ENCODE results near the gene BMP2.

The BMP2 gene

GRCh38 chr20:6811262-6812035, 44.0 kb downstream of the BMP2 start:
- H3K4me3 ChIP-seq (ENCODE audit: low read depth in 1 of 2, low read length in 1 of 2): no peak overlapping the region
- no peaks in the 10 kb centered on the region for H3K4me1 ChIP-seq (ENCODE audit: control insufficient read depth in 1 of 2, insufficient read depth in 1 of 2, low read depth in 1 of 2, low read length in 1 of 2)
- H3K27ac ChIP-seq: no peak overlapping the region
- no peak for TF ChIP-seq CTCF (IDR thresholded peaks at IDR 0.05)
- H3K27me3 ChIP-seq: peaks cover 70% of the 10 kb centered on the region
- no peaks in the 10 kb centered on the region for H3K9me3 ChIP-seq
- no peaks in the 10 kb centered on the region for H3K36me3 ChIP-seq

GRCh38 chr20:6812530-6812929, 45.0 kb downstream of the BMP2 start:
- TF ChIP-seq CTCF (IDR thresholded peaks at IDR 0.05): no peak
- peaks cover 76% of the 10 kb centered on the region for H3K27me3 ChIP-seq
- no peak overlapping the region for H3K27ac ChIP-seq
- no peaks in the 10 kb centered on the region for H3K9me3 ChIP-seq
- no peaks in the 10 kb centered on the region for H3K4me1 ChIP-seq (ENCODE audit: control insufficient read depth in 1 of 2, insufficient read depth in 1 of 2, low read depth in 1 of 2, low read length in 1 of 2)
- H3K4me3 ChIP-seq (ENCODE audit: low read depth in 1 of 2, low read length in 1 of 2): no peak overlapping the region
- no peaks in the 10 kb centered on the region for H3K36me3 ChIP-seq

GRCh38 chr20:6814945-6815344, 47.5 kb downstream of the BMP2 start:
- no peak for TF ChIP-seq CTCF (IDR thresholded peaks at IDR 0.05)
- H3K27ac ChIP-seq: no peak overlapping the region
- no peaks in the 10 kb centered on the region for H3K4me1 ChIP-seq (ENCODE audit: control insufficient read depth in 1 of 2, insufficient read depth in 1 of 2, low read depth in 1 of 2, low read length in 1 of 2)
- no peak overlapping the region for H3K4me3 ChIP-seq (ENCODE audit: low read depth in 1 of 2, low read length in 1 of 2)
- H3K27me3 ChIP-seq: peaks cover 90% of the 10 kb centered on the region
- no peaks in the 10 kb centered on the region for H3K9me3 ChIP-seq
- H3K36me3 ChIP-seq: no peaks in the 10 kb centered on the region

- peaks cover 90% of the 10 kb centered on the region for H3K27me3 ChIP-seq
- no peak for TF ChIP-seq CTCF (IDR thresholded peaks at IDR 0.05)
- no peaks in the 10 kb centered on the region for H3K9me3 ChIP-seq
Measured at GRCh38 chr20:6818033-6818808, 50.7 kb downstream of the BMP2 start.

GRCh38 chr20:6819599-6819998, 52.1 kb downstream of the BMP2 start:
- no peaks in the 10 kb centered on the region for H3K4me1 ChIP-seq (ENCODE audit: control insufficient read depth in 1 of 2, insufficient read depth in 1 of 2, low read depth in 1 of 2, low read length in 1 of 2)
- no peak overlapping the region for H3K27ac ChIP-seq
- no peaks in the 10 kb centered on the region for H3K9me3 ChIP-seq
- no peak overlapping the region for H3K4me3 ChIP-seq (ENCODE audit: low read depth in 1 of 2, low read length in 1 of 2)
- no peaks in the 10 kb centered on the region for H3K36me3 ChIP-seq
- H3K27me3 ChIP-seq: peaks cover 80% of the 10 kb centered on the region
- no peak for TF ChIP-seq CTCF (IDR thresholded peaks at IDR 0.05)

More at GRCh38 chr20:6818033-6818808, 50.7 kb downstream of the BMP2 start:
- no peak overlapping the region for H3K4me3 ChIP-seq (ENCODE audit: low read depth in 1 of 2, low read length in 1 of 2)
- H3K27ac ChIP-seq: no peak overlapping the region
- H3K4me1 ChIP-seq (ENCODE audit: control insufficient read depth in 1 of 2, insufficient read depth in 1 of 2, low read depth in 1 of 2, low read length in 1 of 2): no peaks in the 10 kb centered on the region
- no peaks in the 10 kb centered on the region for H3K36me3 ChIP-seq
